DOHH2 (cell line): ENCODE results near the gene VIL1.

Source experiments
- H3F3A ChIP-seq: fragments of 200-600 bp; sonication (generic), shearing (Covaris generic); 2 replicates; pipeline ENCODE4 v1.6.0; 2016; ENCODE audit warnings: antibody characterized with exemption, mild to moderate bottlenecking; ENCODE audit not compliant: control insufficient read depth, insufficient read depth
- H3K27ac ChIP-seq: fragments of 200-600 bp; sonication (generic); 2 replicates; pipeline ENCODE4 v1.5.1; 2014; ENCODE audit warnings: low read depth, mild to moderate bottlenecking, low read length, moderate library complexity
- H3K27me3 ChIP-seq: fragments of 200-600 bp; sonication (generic); 2 replicates; pipeline ENCODE4 v1.6.1; 2014; ENCODE audit warnings: mild to moderate bottlenecking, low read length, mixed read lengths; ENCODE audit not compliant: control insufficient read depth
- H3K36me3 ChIP-seq: fragments of 200-600 bp; sonication (generic); 2 replicates; pipeline ENCODE4 v1.6.1; 2014; ENCODE audit warnings: mild to moderate bottlenecking, low read length, moderate library complexity, mixed read lengths; ENCODE audit not compliant: control insufficient read depth
- H3K4me1 ChIP-seq: fragments of 200-600 bp; sonication (generic); 2 replicates; pipeline ENCODE4 v1.6.1; 2014; ENCODE audit warnings: mild to moderate bottlenecking, low read length, mixed read lengths; ENCODE audit not compliant: control insufficient read depth
- H3K4me2 ChIP-seq: fragments of 200-600 bp; sonication (generic); 2 replicates; pipeline ENCODE4 v1.6.0; 2014; ENCODE audit warnings: mild to moderate bottlenecking, low read length, moderate library complexity
- H3K4me3 ChIP-seq: fragments of 200-600 bp; sonication (generic); 2 replicates; pipeline ENCODE4 v1.5.1; 2014; ENCODE audit warnings: mild to moderate bottlenecking, low read length, mixed read lengths
- H3K79me2 ChIP-seq: fragments of 200-600 bp; sonication (generic); 2 replicates; pipeline ENCODE4 v1.6.1; 2014; ENCODE audit warnings: mild to moderate bottlenecking, low read length, mixed read lengths; ENCODE audit not compliant: control insufficient read depth
- H3K9me2 ChIP-seq: fragments of 200-600 bp; sonication (generic); replicated peaks from 2 replicates; pipeline ENCODE4 v1.6.1; 2014; ENCODE audit warnings: mild to moderate bottlenecking, low read length, mixed read lengths; ENCODE audit not compliant: control insufficient read depth
- H3K9me3 ChIP-seq: fragments of 200-600 bp; sonication (generic); 2 replicates; pipeline ENCODE4 v1.6.1; 2014; ENCODE audit warnings: antibody characterized with exemption, low read length, mixed read lengths; ENCODE audit not compliant: control insufficient read depth, insufficient read depth
- H4K20me1 ChIP-seq: fragments of 200-600 bp; sonication (generic); 2 replicates; pipeline ENCODE4 v1.6.0; 2014; ENCODE audit warnings: low read depth, mild to moderate bottlenecking, antibody characterized with exemption, low read length, moderate library complexity; ENCODE audit not compliant: control insufficient read depth, insufficient read depth
- EZH2phosphoT487 ChIP-seq: fragments of 200-600 bp; sonication (generic); IDR thresholded peaks from 2 replicates; pipeline ENCODE4 v1.6.1; 2017; ENCODE audit warnings: borderline replicate concordance, mild to moderate bottlenecking, antibody characterized with exemption, low read length, moderate library complexity, mixed read lengths
- TF ChIP-seq, protein P1 (sequence below): fragments of 200-600 bp; sonication (generic); IDR thresholded peaks from one replicate; pipeline ENCODE4 v1.5.1; 2014; ENCODE audit warnings: antibody characterized with exemption, mild to moderate bottlenecking, low read depth, low read length; ENCODE audit not compliant: poor library complexity, severe bottlenecking

VIL1 gene

DNA sequence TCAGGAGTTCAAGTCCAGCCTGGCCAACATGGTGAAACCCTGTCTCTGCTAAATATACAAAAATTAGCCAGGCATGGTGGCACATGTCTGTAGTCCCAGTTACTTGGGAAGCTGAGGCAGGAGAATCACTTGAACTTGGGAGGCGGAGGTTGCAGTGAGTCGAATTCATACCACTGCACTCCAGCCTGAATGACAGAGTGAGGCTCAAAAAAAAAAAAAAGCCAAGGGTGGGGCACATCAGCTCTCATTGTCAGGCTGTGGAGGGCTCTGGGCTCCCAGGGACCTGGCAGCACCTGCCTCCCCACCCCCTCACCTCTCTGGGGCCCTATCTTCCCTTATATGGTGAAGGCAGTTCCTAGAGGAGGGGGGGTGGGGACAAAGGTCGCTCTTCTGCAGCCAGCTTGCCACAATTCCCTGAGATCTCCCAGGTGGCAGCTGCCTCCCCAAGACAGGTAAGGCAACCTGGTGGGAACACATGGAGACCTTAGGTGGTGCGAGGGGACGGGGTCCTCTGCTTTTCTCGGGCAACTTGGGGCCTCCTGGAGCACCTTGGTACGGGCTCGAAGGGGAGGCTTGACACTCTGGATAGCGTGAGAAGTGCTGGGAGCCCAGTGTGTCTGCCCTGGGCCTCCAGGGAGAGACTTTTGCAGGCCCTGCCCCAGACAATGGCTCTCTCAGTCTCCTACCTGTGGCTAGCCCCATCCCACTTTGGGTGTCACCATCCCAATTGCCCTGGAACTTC is at the start of gene VIL1:
TSS of gene VIL1 (plus strand) at position 407 of the 742 bp plus-strand sequence. CDS start 4,656 bp downstream, outside the sequence.
- Histone ChIP-seq H3K36me3 (no peaks in the 10 kb centered on the region), H3K4me3 (no peak within 1 kb of the TSS), H3K9me2 (no peaks in the 10 kb centered on the region), H3F3A (peaks cover 3% of the 10 kb centered on the region; the same call in 1 of the 2 replicates), H3K79me2 (no peaks in the 10 kb centered on the region), H3K27me3 (no peaks in the 10 kb centered on the region), H3K4me1 (no peaks in the 10 kb centered on the region), H3K27ac (no peak within 1 kb of the TSS), H4K20me1 (no peaks in the 10 kb centered on the region), H3K4me2 (no peak within 1 kb of the TSS), H3K9me3 (no peaks in the 10 kb centered on the region)
- TF ChIP-seq EZH2phosphoT487 = no peak
- TF ChIP-seq, protein P1, sequence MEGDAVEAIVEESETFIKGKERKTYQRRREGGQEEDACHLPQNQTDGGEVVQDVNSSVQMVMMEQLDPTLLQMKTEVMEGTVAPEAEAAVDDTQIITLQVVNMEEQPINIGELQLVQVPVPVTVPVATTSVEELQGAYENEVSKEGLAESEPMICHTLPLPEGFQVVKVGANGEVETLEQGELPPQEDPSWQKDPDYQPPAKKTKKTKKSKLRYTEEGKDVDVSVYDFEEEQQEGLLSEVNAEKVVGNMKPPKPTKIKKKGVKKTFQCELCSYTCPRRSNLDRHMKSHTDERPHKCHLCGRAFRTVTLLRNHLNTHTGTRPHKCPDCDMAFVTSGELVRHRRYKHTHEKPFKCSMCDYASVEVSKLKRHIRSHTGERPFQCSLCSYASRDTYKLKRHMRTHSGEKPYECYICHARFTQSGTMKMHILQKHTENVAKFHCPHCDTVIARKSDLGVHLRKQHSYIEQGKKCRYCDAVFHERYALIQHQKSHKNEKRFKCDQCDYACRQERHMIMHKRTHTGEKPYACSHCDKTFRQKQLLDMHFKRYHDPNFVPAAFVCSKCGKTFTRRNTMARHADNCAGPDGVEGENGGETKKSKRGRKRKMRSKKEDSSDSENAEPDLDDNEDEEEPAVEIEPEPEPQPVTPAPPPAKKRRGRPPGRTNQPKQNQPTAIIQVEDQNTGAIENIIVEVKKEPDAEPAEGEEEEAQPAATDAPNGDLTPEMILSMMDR = no peak

- Histone ChIP-seq H3K9me3 (no peaks in the 10 kb centered on the region), H3K4me1 (peaks cover 71% of the 10 kb centered on the region), H3F3A (peaks cover 50% of the 10 kb centered on the region), H3K27me3 (no peaks in the 10 kb centered on the region), H3K4me3 (peak overlapping the region; percentile 63), H3K36me3 (no peaks in the 10 kb centered on the region), H3K4me2 (peak overlapping the region; percentile 85), H3K27ac (peak overlapping the region; percentile 91), H3K9me2 (no peaks in the 10 kb centered on the region), H3K79me2 (no peaks in the 10 kb centered on the region), H4K20me1 (no peaks in the 10 kb centered on the region)
- TF ChIP-seq EZH2phosphoT487 = no peak
- TF ChIP-seq, protein P1 = no peak
Measured at GRCh38 chr2:218369330-218369729, 49.6 kb upstream of the VIL1 start.

GRCh38 chr2:218370410-218371063 is 48.4 kb upstream of the VIL1 start:
- H3K4me2 ChIP-seq = peak overlapping the region; percentile 85
- TF ChIP-seq, protein P1 = no peak
- no peak for TF ChIP-seq EZH2phosphoT487
- no peaks in the 10 kb centered on the region for H3K9me2 ChIP-seq
- no peaks in the 10 kb centered on the region for H3K79me2 ChIP-seq
- no peaks in the 10 kb centered on the region for H3K27me3 ChIP-seq
- peaks cover 78% of the 10 kb centered on the region for H3K4me1 ChIP-seq
- H3K9me3 ChIP-seq = no peaks in the 10 kb centered on the region
- H3K27ac ChIP-seq = peak overlapping the region; percentile 91
- peaks cover 47% of the 10 kb centered on the region for H3F3A ChIP-seq
- no peaks in the 10 kb centered on the region for H3K36me3 ChIP-seq
- no peaks in the 10 kb centered on the region for H4K20me1 ChIP-seq
- H3K4me3 ChIP-seq = peak overlapping the region; percentile 63
